GM21360 (cell line): Measurements from ENCODE around the gene CDK1.

Source experiments
- ATAC-seq: cut with Tn5 transposase; IDR thresholded peaks from one replicate; pipeline ENCODE4 v1.9.1; 2021; ENCODE audit warnings: mild to moderate bottlenecking, moderate library complexity; ENCODE audit not compliant: unreplicated experiment

The CDK1 gene

DNA sequence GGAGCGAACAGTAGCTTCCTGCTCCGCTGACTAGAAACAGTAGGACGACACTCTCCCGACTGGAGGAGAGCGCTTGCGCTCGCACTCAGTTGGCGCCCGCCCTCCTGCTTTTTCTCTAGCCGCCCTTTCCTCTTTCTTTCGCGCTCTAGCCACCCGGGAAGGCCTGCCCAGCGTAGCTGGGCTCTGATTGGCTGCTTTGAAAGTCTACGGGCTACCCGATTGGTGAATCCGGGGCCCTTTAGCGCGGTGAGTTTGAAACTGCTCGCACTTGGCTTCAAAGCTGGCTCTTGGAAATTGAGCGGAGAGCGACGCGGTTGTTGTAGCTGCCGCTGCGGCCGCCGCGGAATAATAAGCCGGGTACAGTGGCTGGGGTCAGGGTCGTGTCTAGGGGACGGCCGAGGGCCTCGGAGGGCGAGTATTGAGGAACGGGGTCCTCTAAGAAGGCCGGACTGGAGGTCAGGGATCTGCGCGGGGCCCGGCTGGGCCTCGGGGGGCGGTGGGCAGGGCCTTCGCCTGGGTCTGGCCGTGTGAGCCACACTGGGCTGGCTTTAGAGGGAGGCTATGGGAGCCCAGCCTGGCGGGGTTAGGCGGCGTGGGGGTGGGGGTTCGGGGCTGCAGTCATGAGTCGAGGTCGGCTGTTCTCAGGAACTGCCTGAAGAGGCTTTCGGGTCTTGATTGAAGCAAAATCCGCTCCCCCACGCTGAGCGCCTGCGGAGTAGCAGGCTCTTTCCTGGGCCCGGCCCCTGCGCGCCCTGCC is at the start of gene CDK1:
Gene CDK1 (plus strand): TSS at position 265 of the 757 bp plus-strand sequence. CDS start 1,688 bp downstream, outside the sequence.
- peak; percentile 98 for ATAC-seq

DNA sequence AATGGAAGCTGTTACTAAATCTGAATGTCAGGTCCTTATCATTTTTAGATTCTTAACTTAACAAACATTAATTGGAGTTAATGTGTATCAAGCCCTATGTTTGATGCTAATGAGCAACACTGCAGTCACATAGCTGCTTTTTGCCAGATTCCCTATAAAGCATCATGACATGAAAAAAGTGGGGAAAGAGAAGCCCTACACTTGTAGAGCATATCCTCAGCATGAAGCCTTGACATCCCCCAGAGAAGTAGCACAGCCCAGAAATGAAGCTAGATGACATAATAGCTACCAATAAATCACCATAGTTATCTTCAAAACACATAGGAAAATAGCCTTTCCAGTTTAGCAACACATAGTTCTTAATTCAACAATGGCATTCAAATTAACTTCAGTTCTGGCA is 49.2 kb upstream of the CDK1 start:
- no peak for ATAC-seq

DNA sequence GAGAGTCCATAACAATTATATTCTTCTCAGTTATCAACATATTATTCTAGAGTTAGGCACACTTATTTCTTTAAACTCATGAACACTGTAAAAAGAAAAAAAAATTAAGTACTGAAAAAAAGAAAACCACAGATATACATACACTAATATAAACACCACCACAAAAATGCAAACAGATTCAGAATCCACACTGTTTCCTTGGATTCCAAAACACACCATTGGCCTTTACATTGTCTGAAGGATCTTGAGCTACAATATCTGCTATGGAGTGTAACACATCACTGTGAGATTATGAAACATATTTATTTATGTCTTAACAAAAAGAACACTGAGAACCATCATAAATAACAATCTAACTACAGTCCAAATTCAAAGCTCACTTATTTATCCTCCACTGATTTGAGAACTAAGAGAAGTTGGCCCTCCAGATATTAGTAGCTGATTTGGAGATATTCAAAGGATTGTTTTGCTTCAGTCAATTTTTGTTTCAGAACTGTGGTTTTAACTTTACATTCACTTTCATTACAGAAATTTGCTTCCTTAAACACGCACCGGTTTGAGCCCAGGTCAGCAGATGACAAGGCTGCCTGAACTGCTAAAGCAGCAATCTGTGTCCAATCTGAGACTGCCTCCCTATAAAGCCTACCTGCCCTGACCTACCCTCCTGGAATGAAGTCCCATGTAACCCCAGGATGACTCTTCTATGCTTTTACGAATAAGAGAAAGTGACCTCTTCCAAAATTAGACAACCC is 47.0 kb upstream of the CDK1 start:
- peak; percentile 78 for ATAC-seq

DNA sequence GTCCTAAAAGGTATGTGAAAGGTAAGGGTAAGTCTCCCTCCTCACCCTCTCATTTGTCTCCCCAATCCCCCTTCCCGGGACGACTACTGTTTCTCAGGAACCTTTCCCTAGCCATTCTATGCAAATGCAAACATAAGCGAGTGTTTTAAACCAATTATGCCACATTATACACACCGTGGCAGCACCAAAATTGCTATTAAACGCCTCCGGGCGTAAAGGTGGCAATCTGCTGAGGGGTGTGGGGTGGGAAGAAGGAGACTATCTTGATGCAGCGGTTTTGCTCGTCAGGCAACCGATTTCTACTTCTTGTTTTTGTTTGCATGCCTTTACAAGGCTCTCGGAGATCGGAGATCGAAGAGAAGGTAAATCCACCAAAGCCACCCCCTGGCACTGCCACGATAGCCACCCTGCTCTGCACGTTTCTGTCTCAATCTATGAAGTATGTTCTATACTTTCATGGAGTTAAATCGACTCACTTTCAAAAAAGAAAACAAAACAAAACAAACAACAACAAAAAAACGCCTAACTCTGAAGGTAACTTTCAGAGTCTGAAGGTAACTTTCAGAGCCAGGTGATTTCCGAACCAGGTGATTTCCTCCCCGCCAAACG is 46.0 kb upstream of the CDK1 start:
- ATAC-seq = peak; percentile 25

DNA sequence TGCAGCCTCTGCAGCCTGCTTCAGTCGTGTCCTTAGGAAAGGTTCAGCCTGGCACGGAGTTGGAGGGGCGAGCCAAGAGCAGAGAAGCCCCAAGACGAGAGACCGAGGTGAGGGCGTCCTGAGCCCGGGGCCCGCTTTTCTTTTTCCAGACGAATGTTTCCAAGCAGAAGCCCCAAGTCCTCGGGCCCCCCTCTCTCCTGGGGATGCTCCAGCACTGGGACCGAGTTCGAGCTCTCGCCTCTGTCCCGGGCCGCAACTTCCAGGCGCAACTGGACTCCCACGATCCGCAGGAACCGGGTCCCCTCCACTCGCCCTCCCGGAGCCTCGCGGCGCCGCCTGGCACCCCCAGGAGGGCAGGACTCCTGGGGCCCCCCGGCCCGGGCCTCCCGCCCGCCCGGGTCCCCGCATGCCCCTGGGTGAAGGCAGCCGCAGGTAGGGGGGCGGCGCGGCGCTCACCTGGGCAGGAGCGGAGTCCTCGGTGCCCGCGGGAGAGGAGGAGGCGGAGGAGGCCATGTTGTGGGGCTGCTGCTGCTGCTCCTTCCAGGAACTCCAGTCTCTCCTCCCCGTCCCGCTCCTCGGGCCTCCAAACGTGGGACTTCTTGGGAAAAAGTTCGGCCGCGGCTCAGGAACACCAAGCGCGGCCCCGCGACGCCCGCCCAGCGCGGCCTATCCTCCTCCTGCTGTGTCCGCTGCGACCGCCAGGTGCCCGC is 45.3 kb upstream of the CDK1 start:
- ATAC-seq = peak; percentile 58

DNA sequence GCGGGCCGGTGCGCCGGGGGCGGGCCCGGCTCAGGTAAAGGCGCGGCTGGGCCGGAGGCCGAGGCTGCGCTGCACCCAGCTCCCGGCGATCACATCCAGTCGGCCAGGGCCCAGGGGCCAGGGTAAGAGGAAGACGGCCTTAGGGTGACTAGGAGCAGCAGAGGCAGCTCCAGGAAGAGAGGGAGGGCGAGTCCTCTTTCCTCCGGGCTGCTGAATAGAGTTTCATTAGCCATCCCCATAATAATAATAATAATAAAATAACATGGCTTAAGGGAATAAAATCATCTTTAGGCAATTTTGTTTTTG is 44.8 kb upstream of the CDK1 start:
- no peak for ATAC-seq

DNA sequence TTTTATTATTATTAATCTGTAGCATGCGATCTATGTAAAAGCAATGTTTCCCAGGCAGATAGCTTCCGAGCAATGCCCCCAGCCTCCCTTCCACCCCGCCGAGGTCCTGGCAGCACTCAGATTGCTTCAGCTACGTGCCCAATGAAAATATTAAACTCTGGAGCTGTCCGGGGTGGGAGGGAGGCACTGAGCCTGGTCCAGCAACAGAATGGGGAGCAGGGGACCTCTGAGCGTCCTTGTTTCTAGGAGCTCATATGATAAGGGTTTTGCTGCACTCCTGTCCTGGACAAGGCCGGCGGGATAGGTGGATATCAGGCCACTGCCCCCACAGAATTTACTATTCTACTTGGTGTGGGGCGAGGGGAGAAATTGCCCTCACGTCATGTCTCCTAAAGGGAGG is 44.5 kb upstream of the CDK1 start:
- ATAC-seq = no peak

DNA sequence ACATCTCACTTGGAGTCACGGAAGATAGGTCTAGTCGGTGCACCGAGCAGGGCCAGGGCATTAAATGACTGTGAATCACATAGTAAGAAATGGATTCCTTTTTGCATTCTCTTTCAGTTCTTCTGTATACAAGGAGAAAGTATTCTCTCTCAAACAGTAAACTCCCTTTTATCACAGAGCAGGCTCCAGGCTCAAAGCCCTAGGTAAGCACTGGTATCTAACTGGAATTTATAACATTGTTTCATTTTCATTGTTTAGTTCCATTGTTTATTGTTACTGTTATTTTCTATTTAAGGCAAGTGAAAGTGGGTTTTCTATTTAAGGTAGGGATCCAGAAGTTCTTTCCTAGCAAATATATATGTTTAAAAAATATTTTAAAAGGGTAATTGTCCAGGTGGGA is 44.1 kb upstream of the CDK1 start:
- no peak for ATAC-seq

DNA sequence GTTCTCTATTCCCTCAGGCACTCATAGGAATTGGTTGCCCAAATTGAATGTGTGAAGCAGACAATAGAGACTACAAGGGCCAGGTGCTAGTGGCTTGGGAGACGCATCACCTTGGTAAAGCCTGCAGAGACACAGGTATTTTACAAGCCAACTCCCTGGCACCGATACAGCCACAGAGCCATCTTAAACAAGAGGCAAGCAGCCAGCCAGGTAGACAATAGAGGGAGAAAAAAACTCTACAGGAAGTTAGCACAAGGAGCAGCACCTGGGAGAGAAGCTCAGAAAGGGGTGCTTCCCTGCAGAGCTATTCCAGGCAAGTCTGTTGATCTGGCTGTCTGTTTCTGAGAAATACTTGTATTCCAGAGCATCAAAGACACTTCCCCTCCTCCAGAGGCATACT is 43.0 kb upstream of the CDK1 start:
- ATAC-seq = no peak

DNA sequence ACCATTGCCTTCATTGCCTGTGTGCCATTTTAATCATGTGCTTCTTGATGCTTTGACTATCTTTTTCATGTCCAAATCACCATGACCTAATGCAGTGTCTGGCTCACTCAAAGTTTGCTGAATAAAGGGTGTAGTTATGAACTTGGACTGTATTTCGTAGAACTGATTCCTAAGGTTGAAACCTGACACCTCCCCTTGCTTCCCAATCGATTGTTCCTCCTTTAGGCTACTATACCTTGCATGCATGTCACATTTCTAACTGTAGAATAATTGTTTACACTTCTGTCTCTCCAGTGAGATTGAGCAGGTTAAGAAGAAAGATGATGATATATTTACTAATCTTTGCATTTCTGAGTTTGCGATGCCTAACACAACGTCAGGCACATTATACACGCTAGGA is 41.0 kb upstream of the CDK1 start:
- ATAC-seq = no peak

DNA sequence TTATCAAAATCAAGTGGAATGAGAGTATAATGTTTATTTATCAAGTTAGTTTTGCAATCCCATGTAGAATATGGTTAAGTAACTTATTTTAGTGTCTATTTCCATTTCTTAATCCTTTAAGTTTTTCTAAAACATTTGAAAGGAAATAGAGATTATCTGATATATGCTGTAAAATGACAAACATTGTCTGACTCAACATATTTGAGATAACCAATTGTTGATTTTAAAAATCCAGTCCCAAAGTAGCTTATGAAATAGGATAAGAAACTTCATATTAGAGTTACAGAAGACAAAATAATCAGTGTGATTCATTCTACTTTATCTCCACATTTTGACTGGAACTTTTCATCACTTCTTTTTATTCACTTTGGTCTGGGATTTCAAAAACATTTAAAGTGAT is 38.7 kb upstream of the CDK1 start:
- ATAC-seq = no peak

DNA sequence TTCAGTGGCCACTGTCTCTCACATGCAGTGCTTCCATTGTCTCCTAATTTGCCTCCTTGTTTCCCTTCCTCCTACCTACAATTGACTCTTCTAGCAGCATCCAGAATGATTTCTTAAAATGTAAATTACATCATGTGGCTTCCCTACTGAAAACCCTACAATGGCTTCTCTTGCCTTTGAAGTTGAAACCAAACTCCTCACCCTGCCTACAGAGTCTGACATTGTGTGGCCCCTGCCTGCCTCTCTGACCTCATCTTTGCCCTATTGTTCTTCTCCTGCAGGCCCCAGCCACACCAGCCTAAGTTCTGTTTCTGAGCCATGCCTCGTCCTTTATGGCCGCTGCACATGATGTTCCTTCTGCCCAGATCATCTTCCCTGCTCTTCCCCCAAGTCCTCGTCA is 35.8 kb upstream of the CDK1 start:
- ATAC-seq = no peak

DNA sequence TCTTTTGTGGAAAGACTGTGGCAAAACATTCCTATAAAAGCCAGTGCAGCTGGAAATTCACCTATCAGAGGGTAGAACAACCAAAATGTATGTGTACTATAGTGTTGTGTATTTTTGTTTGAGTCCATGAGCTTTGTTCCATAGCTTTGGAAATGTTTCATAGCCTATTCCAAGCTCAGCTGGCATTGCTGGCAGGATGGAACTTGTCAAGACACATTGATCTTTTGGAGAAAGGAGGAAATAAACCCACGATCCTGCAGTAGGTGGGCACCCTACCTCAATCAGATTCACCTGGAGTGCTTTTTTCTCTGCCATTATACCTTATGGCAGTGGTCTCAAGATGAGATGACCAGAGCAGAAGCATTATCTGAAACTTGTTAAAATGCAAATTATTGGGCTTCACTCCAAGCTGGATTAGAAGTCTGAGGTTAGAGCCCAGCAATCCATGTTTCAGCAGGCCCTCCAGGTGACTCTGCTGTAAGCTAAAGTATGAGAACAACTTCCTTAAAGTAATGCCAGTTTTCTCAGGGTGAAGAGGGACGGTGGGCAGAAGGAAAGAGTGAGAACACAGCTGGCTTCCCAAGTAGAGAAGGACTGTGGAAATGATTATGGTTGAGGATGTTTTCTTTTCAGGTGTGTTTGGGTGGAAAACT is 30.3 kb upstream of the CDK1 start:
- no peak for ATAC-seq

DNA sequence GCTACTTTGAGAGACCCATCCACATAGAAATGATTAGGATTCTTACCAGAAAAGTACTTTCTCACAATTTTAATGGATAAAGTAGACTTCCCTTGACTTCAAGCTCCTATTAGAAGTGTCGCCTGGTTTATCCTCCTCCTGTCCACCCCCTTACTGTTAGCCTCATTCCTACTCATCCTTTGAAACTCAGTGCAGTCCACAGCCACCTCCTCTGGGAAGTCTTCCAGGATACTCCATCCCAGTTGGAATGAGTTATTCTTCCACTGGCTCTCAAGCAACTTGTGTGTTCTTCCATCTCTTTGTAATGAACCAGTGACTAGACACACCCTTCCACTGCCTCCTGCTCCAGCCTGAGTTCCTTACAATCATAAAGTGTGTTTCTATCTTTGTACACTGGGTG is 25.1 kb upstream of the CDK1 start:
- no peak for ATAC-seq

DNA sequence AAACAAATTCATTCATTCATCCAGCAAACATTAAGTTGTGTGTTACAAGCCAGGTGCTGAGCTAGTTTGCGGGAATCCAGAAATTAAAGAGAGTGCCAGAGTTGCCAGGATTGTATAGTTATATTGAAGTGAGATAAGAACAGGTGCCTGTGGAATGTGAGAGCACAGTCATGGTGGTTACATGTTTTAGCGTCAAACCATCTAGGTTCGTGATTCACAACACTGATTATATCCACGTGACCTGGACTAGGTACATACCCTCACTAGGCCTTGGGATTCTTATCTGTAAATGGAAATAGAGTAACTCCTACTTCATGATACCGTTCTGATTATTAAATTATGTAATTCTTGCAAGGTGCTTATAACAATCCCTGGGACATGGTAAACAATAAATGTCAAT is 24.5 kb upstream of the CDK1 start:
- no peak for ATAC-seq

DNA sequence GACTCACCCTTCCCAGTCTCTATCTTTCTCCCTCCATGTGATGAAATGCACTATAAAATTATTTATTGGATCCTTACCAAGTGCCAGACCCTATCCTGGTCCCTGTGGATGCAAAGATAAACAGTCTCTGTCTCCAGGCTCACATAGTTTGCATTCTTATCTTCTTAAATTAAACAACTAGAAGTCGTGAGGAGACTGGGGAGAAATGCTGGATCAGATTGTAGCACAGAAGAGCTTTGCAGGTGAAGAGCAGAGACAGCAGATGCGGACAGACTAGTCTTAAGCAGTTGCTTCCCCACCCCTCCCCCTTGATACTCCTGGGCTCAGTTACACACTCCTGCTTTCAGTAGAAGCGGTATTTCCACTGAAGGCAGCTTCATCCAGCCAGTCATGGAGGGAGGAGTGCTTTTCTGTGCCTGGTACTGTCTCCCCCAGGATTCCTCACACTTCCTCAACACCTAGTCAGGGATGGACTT is 20.8 kb upstream of the CDK1 start:
- ATAC-seq = no peak

DNA sequence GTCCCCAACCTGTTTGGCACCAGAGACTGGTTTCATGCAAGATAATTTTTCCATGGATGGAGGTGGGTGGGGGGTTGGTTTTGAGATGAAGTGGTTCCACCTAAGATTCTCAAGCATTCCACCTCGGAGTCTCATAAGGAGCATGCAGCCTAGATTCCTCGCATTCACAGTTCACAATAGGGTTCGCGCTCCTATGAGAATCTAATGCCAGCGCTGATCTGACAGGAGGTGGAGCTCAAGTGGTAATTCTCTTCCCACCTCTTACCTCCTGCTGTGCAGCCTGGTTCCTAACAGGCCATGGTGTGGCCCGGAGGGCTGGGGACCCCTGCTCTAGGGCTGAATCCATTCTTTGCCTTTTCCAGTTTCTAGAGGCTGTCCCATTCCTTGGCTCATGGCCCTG is 19.1 kb upstream of the CDK1 start:
- ATAC-seq = no peak

DNA sequence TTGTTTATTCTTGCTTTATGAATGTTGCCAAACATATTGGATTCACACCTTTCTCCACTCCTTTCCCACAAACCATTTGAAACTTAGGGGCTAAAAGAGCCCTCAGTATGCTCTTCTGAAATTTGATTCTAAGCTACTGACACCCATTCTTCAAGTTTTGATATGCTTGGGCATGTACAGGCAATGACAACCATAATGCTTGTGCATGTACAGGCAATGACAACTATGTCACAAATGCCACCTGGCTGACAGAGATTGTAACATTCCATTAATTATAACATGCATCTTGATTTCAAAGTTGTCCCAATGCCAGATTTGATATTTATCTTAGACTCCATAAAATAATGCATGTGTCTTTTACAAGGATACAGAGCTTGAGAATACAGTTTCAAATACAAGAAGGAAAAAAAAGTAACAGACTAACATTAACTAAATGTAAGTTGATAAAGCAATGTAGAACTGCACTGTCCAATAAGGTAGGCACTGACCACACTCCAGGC is 17.5 kb upstream of the CDK1 start:
- ATAC-seq = no peak

DNA sequence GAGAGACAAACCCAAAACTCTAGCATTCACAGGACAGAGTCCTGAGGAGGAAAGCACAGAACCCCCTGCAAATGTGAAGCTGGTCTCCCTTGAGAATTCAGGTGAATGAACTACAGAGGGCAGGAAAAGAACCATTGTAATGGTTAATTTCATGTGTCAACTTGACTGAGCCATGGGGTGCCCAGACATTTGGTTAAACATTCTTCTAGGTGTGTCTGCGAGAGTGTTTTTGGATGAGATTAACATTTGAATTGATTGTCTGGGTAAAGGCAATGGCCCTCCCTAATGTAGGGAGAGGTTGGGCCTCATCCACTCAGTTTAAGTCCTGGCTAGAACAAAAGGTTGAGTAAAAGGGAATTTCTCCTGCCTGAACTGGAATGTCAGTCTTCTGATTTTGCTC is 15.7 kb upstream of the CDK1 start:
- no peak for ATAC-seq

DNA sequence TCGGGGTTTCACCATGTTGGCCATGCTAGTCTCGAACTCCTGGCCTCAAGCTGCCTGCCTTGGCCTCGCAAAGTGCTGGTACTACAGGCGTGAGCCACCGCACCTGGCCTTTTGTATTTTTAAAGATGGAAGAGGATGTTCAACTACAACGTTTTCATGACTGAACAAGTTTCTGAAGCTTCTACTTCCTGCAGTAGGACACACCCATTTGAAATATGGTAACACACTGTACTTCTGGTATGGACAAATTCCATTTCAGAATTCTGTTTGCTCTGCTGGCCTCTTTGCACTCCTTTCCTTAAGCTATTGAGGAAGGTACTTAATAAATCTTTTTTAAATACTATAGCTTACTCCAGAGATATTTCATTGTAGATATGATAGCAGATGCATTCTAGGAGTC is 10.9 kb upstream of the CDK1 start:
- no peak for ATAC-seq

DNA sequence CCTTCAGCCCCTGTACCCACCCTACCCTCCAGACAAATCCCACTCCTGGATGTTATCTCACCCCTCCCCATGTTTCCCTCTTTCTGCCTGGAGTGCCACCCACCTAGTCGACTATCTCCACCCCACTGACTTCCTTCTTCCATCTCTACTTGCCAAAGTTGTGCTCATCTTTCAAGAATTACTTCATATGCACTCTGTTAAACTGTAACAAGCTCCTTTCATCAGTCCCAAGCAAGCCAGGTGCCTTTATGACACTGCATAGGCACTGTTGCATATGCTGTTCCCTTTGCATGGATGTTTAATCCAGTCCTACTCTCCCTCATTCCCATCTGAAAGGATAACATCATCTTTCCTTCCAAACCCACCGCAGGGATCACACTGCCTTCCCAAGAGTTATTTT is 8.9 kb upstream of the CDK1 start:
- no peak for ATAC-seq
